HG03066 (cell line): ENCODE measurements around the gene SAMD10.

Experiments used
- ATAC-seq: cut with Tn5 transposase; IDR thresholded peaks from one replicate; pipeline ENCODE4 v1.9.1; 2021; ENCODE audit warnings: low read depth; ENCODE audit not compliant: unreplicated experiment

SAMD10 gene

GRCh38 chr20:63957690-63958441 lies 21.6 kb downstream of the SAMD10 start:
- no peak for ATAC-seq

- no peak for ATAC-seq
These were observed 22.3 kb downstream of the SAMD10 start for GRCh38 chr20:63957004-63957689.

GRCh38 chr20:63956664-63957003 lies 22.8 kb downstream of the SAMD10 start:
- no peak for ATAC-seq

GRCh38 chr20:63955827-63956663 lies 23.4 kb downstream of the SAMD10 start, which contains the start of gene UCKL1:
UCKL1 (minus strand) TSS chr20:63956416; CDS start chr20:63956372, 44 bp downstream.
- peak; percentile 69 for ATAC-seq

- no peak for ATAC-seq
These were observed 24.1 kb downstream of the SAMD10 start for GRCh38 chr20:63955281-63955826.

- no peak for ATAC-seq
These were observed 25.5 kb downstream of the SAMD10 start for GRCh38 chr20:63953764-63954429.

- ATAC-seq, result no peak
These were observed 26.7 kb downstream of the SAMD10 start for GRCh38 chr20:63952769-63953168.

GRCh38 chr20:63952210-63952535 lies 27.3 kb downstream of the SAMD10 start:
- ATAC-seq, result no peak

- no peak for ATAC-seq
These were observed 27.8 kb downstream of the SAMD10 start for GRCh38 chr20:63951398-63952209.

- no peak for ATAC-seq
These were observed 28.6 kb downstream of the SAMD10 start for GRCh38 chr20:63950701-63951397.

GRCh38 chr20:63947638-63948456 lies 31.6 kb downstream of the SAMD10 start:
- no peak for ATAC-seq

- no peak for ATAC-seq
These were observed 32.3 kb downstream of the SAMD10 start for GRCh38 chr20:63946986-63947637.

GRCh38 chr20:63945921-63946920 lies 33.2 kb downstream of the SAMD10 start:
- ATAC-seq, result no peak

GRCh38 chr20:63945031-63945658 lies 34.3 kb downstream of the SAMD10 start:
- no peak for ATAC-seq

GRCh38 chr20:63944078-63944941 lies 35.1 kb downstream of the SAMD10 start:
- ATAC-seq, result no peak
